Esophagus muscularis mucosa (tissue), 3 donors: ENCODE results near the gene GABRR1.

Experiments
- POLR2AphosphoS5 ChIP-seq, 2 donors: sonication (generic); formaldehyde crosslinking; IDR thresholded peaks; one replicate each; pipeline ENCODE4 v1.6.1; 2017; ENCODE audit warnings: antibody characterized with exemption in 2 of 2
- TF ChIP-seq, protein P1 (sequence below), 3 experiments: fragments of 200-600 bp in 2 of 3; fragments of 450-650 bp in 1 of 3; sonication (generic) in 2 of 3; IDR thresholded peaks; one replicate each; pipeline ENCODE4 v1.5.1; 2017 to 2019; ENCODE audit warnings: antibody characterized with exemption in 3 of 3, mild to moderate bottlenecking in 2 of 3, moderate library complexity in 1 of 3

DNA sequence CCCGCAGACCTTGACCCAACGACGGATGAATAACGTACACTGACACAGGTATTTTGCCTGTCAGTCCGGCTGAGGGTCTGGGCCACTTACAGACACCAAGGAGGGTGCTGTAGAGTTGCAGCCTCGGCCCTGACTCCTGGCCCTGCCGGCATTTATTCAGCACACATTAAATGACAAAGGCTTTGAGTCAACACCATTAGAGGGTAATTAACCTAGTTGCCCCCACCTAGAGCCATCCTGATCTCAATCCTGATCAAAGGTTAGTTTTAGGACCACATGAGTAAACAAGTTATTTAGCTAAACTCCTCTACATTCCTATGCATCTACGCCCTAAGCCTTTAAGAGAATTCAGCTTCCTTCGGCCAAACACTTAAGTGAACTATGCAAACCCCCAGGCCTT lies 83.2 kb downstream of the GABRR1 start:
- no peak for TF ChIP-seq POLR2AphosphoS5 (IDR thresholded peaks at IDR 0.05)
- TF ChIP-seq, protein P1, sequence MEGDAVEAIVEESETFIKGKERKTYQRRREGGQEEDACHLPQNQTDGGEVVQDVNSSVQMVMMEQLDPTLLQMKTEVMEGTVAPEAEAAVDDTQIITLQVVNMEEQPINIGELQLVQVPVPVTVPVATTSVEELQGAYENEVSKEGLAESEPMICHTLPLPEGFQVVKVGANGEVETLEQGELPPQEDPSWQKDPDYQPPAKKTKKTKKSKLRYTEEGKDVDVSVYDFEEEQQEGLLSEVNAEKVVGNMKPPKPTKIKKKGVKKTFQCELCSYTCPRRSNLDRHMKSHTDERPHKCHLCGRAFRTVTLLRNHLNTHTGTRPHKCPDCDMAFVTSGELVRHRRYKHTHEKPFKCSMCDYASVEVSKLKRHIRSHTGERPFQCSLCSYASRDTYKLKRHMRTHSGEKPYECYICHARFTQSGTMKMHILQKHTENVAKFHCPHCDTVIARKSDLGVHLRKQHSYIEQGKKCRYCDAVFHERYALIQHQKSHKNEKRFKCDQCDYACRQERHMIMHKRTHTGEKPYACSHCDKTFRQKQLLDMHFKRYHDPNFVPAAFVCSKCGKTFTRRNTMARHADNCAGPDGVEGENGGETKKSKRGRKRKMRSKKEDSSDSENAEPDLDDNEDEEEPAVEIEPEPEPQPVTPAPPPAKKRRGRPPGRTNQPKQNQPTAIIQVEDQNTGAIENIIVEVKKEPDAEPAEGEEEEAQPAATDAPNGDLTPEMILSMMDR (IDR thresholded peaks at IDR 0.05) = no peak
